Stimulated activated CD8-positive, alpha-beta memory T cell treated with anti-CD3 and anti-CD28 coated beads, Interleukin-4, amount 100 ng/mL, for 1 hour (primary cell): Measurements from ENCODE around the gene AKAP11.

Experiments
- DNase-seq, 2 donors: peaks; one replicate each; pipeline ENCODE4 v3.0.0-alpha.2; 2020; ENCODE audit warnings: low read depth in 2 of 2, low spot score in 1 of 2

AKAP11 gene

DNA sequence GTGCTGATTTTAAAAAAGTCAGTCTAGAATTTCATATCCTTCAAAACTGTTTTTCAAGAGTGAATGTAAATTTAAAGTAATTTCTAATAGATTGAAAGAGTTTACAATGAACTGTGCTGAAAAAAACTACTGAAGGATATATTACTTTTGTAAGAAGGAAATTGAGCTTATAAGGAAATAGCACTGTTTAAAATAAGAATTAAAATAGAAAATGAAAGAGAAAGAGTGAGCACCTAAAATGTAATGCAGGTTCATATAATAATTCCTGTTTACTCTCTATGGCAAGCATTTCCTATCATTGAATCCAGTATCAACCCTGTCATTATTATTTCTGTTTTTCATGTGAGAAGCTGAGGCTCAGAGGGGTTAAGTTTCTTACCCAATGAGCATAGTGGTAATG, 57.3 kb downstream of the AKAP11 start:
- DNase-seq: no peak

DNA sequence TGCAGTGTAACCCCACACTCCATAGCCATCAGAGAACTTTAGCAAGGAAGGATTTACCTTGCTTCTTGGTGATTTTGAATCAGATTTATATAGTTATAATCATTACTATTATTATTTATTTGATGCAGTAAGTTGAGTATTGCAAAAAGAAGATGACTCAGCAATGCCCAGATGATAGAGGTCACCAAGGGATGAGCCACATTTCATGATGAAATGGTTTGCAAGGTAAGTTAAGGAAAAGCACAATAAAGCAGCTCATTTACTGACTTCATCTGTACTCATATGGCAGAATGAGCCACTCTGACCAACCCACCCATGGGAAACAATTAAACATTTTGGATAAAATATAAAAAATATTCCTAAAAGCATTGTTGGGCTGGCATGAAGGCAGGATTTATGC, 59.1 kb downstream of the AKAP11 start:
- DNase-seq: no peak

DNA sequence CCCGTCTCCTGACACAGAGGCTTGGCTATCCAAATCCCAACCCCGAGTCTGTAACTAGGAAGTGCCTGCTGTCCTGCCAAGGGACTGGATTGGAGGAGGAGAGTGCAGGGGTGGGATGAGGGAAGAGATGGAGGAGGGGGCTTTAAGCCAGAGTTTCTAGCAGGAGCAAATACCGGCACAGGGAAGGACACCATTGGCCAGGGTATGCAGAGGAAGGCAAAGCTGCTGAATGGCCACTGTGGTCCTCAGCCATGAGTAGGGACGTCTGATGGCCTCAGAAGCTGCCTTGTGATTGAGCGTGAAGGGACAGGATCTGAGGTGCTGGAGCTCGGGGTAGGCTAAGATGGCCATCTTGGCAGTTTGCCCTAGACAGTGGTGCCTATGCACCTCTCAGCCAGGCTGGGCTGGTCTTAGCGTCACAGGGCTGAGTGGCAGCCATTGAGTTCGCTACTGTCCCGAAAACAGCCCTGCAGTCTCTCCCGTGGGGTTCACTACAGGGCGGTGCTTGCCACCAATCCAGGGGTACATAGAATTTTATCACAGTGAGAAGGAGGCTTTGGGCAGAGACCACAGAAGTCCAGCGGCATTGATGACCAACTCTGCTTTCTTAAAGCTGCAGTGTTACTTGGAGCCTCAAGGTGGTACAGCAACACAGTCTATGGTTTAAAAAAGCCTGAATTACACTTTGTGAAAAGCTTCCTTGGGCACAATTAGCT, 61.8 kb downstream of the AKAP11 start:
- DNase-seq: no peak

DNA sequence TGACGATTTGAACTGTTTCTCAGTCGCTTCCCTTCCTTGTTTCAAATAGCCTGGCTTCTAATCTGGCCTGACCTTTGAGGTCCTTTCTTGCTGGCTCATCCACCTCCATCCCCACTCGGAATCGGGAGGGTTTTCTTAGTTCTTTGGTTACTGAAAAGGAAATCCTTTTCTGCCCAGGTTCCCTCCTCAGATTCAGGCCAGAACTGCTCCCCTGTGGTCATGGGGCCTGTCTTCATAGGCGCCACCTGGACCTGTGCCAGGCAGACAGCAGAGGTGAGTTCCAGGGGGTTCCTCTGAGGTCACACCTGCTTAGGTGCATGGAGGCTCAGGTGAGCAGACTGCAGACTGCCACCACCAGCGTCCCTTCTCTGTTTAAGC, 62.4 kb downstream of the AKAP11 start:
- DNase-seq: no peak

DNA sequence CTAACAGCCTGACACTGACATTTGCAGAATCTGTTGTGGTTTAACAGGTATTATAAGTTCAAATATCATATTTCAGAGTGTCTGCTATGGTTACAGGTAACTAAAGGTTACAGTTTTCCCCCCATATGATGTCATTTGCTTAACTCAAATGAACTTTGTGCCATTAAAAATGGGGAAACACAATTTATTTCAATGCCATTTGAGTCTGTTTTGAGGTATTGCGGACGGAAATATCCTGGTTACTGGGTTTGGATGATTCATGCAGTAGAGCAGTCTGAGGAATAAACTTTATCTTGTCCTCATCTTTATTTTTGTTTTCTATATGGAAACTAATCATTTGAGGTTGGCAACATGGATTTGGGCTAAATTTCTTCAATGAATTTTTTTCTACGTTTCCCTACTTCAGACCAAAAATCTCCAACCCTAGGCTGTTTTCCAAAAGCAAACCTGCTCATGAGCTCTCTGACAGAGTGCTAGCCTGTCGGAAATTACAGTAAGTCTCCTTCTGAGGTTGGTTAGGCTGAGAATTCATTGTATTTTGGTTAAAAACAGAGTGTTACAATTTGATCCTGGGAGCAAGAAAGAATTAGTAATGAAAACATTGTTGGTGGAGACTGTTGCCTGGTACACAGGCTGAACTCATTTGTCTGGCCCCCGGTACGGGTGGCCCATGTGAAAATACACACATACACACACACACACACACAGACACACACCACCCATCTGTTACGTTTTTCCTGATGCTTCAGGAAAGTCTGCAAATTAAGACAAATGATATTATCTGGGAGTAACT, 66.1 kb downstream of the AKAP11 start:
- no peak for DNase-seq

DNA sequence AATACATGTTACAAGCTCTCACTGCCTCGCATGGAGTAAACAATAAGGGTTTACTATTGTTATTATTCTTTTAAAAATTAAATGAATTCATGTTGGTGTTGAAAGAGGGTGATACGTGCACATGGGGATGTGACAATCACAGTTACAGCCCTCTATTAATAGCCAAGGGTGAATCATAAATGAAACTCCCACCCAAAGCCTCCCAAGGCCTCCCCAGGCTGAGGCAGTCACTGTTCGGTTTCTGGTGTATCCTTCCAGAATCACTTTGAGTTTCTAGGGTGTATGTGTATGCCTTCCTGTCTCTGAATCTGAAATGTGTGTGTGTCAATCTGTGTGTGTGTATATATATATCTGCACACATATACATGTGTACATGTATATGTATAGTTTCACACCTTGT, 73.4 kb downstream of the AKAP11 start:
- no peak for DNase-seq

DNA sequence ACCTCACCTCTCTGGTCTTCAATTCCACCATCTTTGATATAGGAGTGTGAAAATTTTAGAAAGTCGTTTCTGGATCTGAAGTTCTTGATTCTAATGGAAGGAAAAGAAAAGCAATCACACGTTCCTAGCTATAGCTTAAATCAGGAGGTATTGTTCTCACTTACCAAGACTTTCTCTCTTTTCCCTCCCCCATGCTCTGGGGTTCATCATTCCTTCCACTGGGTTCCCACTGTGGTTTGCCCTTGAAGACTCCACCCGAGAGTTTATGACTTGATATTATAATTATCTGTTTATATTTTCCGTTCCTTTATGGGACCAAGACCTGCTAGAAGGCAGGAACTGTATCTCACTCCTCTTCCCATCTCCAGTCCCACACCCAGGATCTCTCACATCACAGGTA, 76.6 kb downstream of the AKAP11 start:
- no peak for DNase-seq

DNA sequence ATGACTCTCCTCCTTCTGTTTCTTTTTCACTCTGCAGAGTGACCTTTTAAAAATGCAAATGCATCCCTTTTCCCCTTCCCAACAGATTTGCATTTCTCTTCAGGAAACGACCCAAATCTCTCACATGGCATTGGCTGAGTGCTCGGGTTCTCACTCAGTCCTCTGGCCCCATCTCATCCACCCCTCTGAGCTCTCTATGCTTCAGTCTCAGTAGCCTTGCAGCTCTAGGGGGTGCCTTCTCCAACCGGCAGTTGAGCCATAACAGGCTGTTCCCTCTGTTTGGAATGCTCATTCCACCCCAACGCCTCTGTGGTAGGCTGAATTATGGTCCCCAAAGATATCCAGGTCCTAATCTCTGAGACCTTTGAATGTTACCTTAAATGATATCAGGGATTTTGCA, 78.2 kb downstream of the AKAP11 start:
- DNase-seq: no peak

DNA sequence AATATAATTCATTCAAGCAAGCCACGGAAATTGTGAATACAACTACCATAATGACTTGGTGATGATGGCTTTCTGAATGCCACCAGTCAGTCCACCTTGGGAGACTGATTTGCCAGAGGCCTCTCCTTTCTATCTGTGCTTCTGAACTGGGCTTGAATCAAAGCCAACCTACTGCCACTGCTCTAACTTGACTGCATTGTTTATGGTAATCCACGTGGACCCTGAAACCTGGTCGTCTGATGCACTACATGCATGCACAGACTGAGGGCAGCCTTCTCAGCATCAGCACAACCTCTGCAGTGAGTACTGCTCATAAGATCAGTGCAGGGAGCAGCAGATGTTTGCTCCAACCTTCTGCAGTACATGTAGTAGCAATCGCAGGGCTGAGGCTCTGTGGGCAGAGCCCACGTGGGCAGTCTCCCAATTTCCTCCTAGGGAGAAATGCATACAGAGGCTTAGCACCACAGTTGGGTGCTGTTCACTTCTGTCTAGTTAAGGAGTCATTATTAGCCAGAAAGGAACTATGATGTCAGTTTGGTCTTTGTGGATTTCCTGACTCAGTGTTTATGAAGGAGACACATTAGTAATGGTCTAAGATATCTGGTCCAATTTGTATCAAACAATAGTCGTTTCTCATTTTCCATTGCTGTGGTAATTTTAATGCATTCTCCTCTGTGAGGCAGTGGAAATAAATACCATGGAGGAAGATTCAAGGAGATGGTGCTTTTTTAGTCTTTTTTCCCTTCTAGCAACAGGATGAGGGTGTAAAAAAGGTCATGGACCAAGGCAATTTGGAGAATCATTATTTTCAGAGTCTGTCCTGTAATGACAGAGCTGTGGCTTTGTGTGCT, 82.5 kb downstream of the AKAP11 start:
- no peak for DNase-seq

DNA sequence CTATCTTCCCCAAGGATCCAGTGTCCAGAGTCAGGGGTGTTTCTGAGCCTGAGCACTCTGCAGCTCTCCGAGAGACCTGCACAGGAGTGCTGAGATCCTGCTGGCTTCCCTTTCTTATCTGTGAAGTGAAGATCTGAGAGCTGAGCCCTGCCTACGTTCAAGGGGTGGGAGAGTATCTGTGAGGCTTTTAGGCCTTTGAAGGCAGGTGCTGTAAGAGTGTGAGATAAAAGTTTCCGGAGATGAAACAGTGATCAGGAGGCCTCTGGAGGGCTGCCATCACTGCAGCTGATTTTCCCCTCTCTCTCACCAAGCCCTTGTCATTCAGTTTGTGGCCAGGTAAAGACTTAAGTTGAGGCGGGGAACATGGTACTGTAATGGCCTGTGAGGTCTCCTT, 83.1 kb downstream of the AKAP11 start:
- peak in 1 of 2 donors; percentile 34 for DNase-seq

DNA sequence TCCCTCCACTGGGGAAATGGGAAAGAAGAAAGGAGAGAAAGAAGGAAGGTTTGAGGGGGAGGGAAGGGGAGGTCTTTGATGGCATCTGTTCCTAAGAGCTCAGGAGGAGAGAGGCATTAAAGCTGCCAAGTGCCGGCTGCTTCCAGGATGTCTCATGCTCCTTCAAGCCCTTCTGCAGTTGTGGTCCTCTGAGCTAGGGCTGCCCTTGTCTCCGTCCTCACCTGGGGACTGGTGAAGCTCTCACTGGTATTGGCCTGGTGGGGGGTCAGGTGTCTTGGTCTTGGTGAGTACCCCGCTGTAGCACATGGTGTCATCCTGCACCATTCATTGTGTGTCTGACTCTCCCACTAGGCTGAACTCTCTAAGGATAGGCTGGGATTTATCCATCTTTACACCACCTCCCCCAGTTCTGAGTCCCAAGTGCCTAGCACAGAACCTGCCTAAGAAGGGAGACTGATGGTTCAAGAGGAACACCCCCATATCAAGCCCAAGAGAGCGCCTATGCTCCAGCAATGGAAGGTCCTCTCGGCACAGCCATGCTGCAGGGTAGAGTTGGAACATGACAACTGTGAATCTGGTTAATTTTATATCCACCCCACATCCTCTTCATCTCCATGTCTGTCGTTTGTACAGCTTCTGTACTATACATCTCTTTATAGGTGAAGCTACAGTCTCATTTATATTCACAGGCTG, 83.7 kb downstream of the AKAP11 start:
- DNase-seq: no peak

DNA sequence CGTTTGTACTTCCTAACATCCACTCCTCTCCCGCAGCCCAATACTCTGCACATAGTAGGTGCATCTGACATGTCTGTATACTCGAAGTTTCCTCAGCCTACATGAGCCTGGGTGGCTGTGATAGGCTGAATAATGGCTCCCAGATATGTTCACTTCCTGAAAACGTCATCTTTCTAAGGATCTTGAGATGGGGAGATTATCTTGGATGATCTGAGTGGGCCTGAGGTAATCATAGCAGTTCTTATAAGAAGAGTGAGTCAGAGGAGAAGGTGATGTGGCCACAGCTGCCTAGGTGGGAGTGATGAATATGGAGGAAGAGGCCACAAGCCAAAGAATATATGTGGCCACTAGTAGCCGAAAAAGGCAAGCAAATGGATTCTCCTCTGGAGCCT, 84.2 kb downstream of the AKAP11 start:
- no peak for DNase-seq

DNA sequence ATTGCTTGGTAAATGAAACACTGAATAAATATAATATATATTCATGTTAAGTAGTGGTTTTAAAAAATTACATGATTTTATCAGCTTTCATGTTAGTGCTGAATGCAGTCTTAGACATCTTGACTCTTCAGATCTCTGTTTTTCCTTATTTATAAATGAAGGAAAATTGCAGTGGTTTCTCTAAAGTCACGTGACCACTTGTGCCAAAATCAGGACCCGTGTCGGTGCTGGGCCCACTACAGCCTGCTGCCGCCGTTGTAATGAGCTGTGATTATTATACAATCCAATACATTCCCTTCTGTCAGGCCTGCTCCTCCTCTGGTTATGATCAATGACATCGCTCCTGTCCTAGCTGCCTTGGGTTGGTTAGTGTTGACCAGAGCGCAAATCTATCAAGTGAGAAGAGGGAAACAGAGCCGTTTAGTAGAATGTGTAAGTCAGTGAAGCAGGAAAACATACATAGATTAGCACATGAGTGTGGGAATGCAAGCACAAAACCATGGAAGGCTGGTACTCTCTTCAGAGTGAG, 88.2 kb downstream of the AKAP11 start:
- DNase-seq: no peak

DNA sequence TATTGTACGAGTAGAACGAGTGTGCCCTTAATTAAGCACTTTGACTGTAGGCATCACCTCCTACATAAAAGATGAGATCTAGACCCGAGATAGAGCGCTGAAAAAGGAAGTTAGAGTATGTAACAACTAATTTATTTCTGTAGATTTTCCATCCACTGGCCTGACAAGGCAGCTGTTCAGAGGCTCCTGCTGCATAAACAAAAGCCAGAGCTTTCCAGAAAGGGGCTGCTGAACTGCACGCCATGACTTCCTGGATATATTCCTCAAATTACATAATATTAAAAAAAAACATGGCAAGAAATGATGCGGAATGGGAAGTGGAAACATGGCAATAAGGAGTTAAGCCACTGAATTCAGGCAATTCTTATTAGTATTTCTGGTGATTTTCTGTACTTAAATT, 89.7 kb downstream of the AKAP11 start:
- no peak for DNase-seq

DNA sequence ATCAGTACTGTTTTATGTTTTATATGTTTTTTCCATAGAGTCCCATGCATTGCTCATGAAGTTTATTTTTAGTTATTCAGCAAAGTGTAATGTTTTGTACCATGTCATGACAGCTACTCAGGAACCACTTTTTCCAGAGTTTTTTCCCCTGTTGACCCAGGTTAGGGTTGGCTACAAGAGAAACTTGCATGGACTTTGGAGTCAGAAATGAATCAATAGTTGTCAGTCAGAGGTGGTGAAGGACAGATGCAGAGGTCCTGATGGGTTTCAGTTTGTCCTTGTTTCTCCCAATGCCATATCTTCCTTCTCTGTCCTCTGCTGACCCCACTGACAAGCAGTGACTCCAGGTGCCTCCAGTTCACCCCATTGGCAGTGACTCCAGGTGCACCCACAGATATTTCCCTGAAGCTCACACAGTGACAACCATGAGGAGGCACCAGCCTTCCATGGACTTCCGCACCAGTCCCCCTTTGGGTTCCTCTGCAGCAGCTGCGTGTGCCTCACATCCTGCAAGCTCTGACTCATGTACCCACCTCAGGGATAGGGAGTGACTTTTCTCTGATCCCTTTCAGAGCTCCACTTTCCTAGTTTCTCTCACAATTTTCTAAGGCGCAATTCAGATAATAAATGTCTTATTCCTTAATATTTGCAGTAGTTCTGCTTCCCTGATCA, 92.1 kb downstream of the AKAP11 start:
- DNase-seq: no peak

DNA sequence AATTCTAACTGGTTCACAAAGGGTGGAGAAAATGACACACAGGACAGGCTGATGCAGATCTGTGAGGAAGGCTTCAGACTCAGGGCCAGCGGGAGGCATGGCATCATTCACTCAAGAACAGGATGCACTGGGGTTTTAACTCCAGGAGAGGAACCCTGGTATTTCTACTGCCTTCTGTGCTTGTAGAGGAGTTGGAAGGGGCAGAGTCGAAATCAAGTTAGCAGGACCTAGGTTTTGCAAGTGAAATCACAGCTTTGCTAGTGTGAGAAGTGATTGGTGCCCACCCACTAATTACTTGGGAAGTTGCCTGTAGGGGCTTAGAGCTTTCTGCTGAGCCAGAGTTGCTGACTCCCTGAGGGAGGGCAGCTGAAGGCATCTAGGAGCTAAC, 92.7 kb downstream of the AKAP11 start:
- no peak for DNase-seq

DNA sequence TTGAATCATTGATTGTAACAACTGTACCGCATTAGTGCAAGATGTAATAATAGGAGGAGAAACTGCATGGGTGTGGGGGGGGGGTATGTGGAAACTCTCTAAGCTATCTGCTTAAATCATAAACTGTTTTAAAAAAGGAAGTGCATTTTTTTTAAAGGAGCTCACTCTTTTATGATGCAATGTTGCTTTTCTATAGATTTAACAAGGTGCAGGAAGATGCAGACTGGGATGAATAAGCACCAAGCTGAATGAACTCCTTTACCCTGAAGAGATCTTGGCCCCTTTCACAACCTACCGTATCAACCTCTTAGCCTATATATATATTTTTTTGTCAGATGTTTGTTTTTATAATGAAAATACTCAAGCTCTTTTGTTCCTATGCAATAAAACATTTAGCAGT, 95.9 kb downstream of the AKAP11 start:
- DNase-seq: no peak

DNA sequence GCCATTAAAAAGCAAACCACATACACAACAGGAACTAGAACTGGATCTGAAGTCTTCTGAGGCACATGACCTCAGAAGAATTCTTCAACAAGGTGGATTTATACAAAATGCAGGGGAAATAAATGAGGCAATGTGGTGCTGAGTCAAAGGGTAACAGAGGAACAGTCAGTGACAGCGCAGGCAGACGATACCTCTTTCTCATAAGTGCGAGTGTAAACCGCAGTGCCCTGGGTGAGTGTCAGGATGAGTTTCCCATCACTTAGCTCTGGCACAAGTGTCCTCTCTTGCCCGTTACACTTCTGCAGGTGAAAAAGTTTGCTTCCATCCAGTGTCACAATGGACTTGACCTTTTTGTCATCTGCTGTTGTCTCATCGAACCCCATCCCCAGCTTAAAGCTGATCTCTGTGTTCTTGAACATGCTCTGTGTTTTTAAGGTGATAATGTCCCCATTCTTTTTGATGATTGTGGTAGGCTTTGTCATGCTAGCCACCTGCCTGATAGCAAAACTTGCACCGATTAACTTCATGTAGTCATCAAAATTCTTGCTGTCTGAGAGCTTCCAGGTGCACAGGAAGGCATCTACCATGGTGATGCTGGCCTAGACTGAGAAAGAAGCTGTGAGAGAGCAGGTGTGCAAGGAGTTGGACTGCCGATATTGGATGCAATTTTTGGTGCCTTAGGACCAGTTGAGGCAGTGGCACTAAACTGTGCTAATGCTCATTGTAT, 97.3 kb downstream of the AKAP11 start:
- no peak for DNase-seq

DNA sequence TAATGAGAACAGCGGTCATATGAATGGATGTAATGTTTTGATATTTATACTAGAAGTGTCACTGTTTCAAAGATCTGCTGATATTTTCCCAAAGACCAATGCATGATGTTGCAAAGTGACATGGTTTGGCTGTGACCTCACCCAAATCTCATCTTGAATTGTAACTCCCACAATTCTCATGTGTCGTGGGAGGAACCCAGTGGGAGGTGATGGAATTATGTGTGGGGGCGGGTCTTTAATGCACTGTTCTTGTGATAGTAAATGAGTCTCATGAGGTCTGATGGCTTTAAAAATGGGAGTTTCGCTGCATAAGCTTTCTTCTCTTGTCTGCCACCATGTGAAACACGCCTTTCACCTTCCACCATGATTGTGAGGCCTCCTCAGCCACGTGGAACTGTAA, 98.3 kb downstream of the AKAP11 start:
- no peak for DNase-seq
